Fibroblast of skin of abdomen (primary cell): Measurements from ENCODE around the gene PBRM1.
A peak's percentile ranks its signal among the peaks of the same experiment; 100 is the strongest.

Experiments used
- DNase-seq: peaks from one replicate; pipeline ENCODE4 v3.0.0-alpha.2; 2013

Gene PBRM1

GRCh38 chr3:52670621-52671521 lies 14.8 kb downstream of the PBRM1 start:
- peak; percentile 100 for DNase-seq

- no peak for DNase-seq
Measured at GRCh38 chr3:52663098-52663497, 22.6 kb downstream of the PBRM1 start.

DNA sequence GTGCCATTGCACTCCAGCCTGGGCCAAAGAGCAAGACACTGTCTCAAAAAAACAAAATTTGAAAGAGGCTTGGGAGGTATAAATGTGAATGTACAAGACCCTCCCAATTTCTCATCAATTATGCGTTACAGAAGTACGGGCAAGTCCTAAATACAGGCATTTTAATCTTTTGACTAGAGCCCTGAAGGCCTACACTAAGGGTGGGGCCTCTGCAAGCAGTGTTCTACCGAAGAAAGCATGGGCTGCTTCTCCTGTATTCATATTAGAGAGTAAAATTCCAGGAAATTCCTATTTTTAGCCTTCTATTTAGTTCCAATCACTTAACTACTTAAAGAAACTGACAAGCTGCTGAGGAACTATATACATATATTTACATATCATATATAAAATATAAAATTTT lies 25.7 kb downstream of the PBRM1 start:
- DNase-seq: no peak

GRCh38 chr3:52655895-52656294 lies 29.8 kb downstream of the PBRM1 start:
- DNase-seq: no peak

DNA sequence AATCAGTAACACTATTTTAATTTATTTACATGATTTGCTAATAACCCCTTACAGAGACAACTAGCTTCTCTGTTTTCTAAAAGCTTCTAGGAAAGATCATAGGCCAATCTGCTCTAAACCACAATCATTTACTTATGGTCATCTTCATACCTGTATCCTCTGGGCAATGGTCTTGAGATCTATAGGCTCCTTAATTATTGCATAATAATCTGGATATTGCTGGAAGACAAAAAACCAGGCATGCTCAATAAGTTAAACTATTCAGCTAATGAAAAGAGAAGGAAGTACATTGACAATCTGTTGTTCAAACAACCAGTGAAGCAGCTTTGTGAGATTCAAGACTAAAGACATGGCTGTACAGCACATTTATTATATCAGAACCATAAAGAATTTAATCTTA lies 34.1 kb downstream of the PBRM1 start:
- DNase-seq: no peak

DNA sequence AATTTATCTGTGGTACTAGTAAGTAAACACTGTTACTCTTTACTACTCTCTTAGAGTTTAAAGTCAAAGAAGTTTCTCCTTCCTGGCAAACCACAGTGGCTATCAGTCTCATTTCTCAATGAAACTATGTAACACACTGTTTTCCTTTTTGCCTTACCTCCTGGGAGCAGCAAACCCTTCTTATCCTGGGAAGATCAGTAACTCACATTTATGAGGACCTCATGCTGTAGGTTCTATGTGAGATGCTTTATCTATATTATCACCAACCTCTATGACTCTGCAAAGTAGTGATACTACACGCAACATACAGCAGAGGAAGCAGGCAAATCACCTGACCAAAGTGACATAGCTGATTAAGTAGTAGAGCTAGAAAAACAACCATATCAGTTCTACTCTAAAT lies 35.3 kb downstream of the PBRM1 start:
- DNase-seq: peak; percentile 1

- peak; percentile 66 for DNase-seq
Measured at GRCh38 chr3:52649461-52650210, 36.1 kb downstream of the PBRM1 start.

DNA sequence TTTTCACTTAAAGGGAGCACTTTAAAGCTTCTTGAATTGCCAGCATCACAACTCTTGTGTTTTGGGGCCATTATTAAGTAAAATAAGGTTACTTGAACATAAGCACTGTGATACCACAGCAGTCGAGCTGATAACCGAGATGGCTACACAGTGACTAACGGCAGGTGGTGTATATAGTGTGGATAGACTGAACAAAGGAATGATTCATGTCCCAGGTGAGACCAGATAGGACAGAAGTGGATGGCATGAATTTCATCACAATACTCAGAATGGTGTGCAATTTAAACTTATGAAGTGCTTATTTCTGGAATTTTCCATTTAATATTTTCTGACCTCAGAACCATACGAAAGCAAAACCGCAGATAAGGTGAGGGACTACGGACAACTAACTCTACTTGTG lies 40.2 kb downstream of the PBRM1 start:
- no peak for DNase-seq

GRCh38 chr3:52636673-52637072 lies 49.0 kb downstream of the PBRM1 start:
- DNase-seq: peak; percentile 10

DNA sequence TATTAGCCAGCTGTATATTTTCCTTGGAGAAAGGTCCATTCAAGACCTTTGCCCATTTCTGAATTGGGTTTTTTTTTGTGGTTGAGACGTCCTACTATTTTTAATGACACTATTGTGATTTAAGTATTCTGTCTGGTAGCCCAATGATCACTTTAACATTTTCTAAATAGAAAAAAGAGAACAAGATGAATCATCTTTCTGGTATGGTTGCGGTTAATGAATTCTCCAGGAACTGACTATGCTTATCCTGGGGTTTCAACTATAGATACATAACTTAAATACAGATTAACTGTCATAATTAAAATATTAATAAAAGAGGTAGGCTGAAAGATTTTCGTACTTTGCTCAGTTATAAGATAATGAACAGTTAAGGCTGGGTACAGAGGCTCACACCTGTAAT lies 51.9 kb downstream of the PBRM1 start:
- peak; percentile 37 for DNase-seq

- DNase-seq: no peak
Measured at GRCh38 chr3:52625041-52625440, 60.7 kb downstream of the PBRM1 start.

DNA sequence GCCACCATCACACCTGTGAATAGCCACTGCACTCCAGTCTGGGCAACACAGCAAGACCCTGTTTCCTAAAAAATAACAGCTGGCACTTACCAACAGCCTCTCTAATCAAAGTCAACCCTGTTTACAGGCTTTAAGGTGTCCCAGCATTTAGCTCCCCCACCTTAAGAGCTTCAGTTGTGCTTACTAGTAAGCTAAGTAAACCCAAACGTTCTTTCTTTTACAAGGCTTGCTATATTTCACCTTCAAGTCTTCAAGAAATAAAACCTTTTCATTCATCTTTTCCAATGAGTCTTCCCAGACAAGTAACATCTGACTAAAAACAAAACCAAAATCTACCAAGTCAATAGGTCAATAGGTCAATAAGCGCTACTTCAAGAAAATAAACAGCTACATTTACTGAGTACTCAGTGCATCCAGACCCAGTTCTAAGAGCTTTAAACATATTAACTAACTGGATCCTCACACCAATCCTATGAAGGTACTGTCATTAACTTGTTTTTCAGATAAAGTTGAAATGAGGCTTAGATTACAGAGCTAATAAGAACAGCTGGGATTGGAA lies 62.4 kb downstream of the PBRM1 start:
- no peak for DNase-seq

DNA sequence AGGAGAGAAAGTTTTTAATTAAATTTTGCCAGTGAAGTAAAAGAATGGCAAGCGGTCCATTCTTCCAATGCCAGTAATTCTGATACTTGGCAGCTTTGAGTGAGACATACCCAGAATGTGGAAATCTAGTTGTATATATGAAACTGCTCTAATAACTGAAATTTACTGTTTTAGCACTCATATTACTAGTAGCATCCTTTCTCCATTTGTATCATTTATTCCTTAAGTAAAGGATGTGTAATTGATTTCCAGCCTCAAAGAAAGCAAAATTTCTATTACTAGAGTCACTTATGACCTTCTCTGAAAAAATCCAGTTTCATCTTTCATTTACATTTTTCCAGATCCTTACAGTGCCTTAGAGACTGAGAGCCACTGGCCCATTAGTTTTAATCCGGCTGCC lies 65.1 kb downstream of the PBRM1 start:
- DNase-seq: no peak

- no peak for DNase-seq
Measured at GRCh38 chr3:52615166-52615565, 70.5 kb downstream of the PBRM1 start.

DNA sequence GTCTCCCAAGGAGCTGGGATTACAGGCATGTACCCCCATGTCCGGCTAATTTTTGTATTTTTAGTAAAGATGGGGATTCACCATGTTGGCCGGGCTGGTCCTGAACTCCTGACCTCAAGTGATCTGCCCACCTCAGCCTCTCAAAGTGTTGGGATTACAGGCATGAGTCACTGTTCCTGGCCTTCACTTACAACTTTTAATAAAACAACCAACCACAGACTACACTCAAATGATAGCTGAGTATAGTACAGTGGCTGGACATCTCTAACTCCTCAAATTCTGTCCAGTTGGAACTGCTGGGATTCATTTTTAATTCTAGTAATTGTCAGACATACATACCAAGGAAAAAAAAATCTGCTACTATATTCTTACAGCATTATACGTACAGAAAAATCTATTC lies 71.0 kb downstream of the PBRM1 start:
- DNase-seq: no peak

- DNase-seq: peak; percentile 42
Measured at GRCh38 chr3:52609316-52609815, 76.3 kb downstream of the PBRM1 start.

DNA sequence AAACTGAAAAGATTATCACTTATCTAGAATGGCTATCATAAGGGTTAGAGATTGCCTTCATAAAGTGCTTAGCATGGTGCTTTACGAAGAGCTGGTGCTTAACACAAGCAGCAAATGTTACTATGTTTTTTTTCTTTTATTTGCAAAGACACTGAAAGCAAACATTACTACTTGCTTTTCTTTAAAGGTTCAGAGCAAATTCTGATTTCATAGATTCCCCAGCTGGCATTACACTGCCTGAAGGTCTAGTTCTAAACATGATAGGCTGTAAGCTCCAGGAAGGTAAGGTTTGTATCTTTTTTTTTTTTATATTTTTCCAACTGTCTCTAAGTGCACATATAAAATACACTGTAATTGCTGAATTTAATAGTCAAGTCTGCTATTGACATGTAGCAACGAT lies 77.4 kb downstream of the PBRM1 start:
- no peak for DNase-seq

DNA sequence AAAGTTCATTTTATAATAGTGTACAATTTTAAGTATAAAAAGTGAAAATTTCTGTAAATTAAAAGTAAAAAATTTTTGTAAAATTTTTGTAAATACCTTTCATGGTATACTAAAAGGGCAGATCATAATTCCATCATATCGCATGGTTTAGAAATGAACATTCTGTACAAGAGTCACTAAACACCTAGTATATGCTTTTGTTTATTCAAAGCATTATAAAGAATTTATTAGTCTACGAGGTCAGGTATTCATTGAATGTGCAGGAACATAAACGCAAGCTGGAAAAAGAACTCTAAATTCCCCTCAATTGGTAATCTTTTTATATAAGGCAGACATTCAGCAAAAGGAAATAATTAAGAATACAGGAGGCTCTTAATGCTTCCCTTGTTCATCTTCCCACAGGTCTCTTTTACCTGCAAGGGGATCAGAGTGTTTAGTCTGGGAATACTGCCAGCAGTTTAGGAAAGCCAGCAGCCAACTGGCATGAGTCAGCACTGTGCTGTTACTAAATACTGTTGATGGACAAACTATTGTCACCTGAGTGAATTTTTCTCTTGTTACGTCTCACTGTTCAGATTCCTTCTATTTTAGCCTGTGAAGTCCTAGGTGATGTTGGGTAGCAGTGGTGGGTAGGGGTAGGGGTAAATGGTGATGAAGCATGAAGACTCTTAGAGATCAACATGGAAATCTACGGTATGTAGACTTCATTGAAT lies 79.2 kb downstream of the PBRM1 start:
- peak; percentile 11 for DNase-seq

- DNase-seq: no peak
Measured at GRCh38 chr3:52600258-52600657, 85.5 kb downstream of the PBRM1 start.

DNA sequence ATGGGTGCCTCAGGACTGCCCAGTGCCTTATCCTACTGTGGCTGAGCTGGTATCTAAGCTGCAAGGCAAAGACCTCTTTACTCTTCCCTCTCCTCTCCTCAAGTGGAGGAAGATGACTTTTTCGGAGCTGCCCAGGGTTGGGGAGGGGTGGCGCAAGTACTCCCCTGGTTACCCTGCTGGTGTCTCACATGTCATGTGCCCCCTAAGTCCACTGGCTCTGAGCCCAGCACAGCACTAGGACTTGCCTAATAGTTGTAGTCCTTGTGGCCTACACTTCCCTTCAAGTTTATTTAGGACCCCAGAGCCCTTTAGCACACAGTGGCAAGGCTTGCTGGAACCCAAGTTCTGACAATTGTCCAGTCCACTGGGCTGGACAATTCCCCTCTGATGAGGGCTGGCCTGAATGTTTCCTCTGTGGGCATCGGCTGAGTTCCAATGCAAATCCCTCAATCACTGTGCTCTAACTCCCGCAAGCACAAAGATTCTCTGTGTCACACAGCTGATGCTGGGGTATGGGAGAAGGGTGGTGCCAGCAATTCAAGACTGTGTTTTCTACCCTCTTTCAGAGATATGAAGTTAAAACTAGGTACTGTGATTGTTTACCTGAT lies 89.0 kb downstream of the PBRM1 start:
- DNase-seq: no peak

- DNase-seq: no peak
Measured at GRCh38 chr3:52593103-52593502, 92.6 kb downstream of the PBRM1 start.
